ENCODE measurements around the gene TALDO1.
A peak's percentile ranks its signal among the peaks of the same experiment; 100 is the strongest.

The TALDO1 gene

DNA sequence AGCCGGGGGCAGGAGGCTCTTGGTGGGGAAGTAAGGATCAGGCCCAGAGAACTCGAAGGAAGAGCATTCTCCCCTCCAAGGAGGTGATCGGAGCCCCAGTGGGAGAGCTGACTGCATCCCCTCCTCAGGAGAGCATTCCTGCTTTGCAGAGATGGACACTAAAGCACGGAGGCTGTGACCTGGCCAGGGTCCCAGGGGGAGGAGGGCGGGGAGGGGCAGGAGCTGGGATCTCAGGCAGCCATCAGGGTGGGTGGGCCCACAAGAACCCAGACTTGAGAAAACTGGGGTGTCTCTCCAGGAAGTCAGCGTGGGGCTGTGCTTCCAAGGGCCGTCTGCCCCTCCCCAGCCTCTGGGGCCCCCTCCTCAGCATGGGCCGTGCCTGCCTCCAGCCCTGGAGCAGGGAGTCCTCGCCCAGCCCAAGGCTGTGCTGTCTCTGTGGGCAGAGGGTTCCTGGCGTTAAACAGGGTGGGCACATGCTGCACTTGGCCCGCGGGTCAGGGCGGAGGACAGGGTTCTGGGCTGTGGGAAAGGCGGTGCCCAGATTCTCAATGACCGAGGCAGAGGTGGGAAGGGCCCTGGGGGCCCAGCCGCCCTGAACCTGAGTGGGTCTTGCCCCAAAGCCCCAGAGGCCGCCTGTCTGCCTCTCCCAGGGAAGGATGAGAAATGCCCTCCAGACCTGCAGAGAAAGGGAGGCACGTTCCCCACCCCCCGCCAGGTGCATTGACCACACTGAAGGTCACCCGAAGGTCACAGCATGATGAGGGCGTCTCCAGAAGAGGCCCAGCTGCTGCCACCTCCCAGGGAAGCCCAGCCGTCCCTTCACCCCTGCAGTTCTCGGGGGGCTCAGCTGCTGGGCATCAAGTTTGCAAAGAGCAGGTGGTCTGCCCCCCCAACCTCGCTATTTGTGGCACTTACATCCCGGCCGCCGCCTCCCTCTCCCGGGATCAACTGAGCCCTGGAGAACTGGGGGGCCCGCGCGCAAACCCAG is 42.0 kb downstream of the TALDO1 start:
- no peak for DNase-seq

DNA sequence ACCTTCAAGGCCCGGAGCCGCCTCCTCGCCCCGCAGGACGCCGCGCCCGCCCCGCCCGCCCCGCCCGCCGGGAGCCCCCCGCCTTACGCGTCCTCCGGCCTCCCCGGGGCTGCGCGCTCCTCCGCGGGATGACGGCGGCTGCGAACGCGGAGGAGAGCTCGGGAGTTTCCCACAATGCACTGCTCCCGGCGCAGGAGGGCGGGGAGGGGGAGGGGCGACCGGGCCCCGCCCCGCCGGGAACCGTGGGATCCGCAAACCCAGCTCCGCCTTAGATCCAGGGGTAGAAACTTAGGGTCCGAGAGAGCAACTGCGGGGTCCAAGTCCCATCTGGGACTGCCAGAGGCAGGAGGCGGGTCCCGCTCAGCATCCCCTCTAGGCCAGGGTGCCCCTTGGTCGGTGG is 42.7 kb downstream of the TALDO1 start, which contains the start of gene CEND1:
TSS of gene CEND1 (minus strand) at position 148 of the 400 bp plus-strand sequence. CDS start 1,514 bp downstream, outside the sequence.
- DNase-seq = no peak

DNA sequence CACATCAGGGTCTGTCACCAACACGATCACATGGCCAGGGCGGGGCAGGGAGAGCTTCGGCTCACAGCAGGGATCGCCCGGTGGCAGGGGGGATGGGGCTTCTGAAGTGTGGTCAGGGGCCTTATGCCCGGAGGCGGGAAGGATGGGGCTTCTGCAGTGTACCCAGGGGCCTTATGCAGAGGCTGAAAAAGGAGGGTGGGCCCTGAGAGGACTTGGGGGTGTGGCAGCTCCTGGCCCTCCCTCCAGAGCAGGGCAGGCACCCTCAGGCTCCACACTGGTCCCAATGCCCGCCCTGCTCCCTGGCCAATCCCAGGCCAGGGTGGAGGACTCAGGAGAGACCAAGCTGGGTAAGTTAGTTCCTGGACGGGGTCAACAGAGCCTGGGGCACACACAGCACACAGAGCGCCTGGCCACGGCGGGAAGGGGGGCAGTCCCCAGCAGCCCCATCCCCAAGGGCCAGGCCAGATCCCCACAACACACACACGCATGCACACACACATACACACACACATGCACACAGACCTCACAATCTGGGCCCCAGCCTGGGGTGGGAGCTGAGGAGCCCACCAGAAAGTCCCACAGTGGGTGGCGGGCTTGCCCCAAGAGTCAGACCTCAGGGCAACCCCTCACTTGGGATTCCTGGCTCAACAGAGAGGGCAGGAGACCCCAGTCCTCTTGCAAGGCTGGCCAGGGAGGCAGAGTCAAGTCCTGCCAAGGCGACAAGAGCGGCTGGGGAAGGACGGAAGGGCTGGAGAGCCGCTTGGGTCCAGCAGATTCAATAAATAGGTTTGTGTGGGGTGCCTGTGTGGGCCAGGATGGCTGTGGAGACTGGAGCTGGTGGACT is 43.7 kb downstream of the TALDO1 start:
- no peak for DNase-seq

DNA sequence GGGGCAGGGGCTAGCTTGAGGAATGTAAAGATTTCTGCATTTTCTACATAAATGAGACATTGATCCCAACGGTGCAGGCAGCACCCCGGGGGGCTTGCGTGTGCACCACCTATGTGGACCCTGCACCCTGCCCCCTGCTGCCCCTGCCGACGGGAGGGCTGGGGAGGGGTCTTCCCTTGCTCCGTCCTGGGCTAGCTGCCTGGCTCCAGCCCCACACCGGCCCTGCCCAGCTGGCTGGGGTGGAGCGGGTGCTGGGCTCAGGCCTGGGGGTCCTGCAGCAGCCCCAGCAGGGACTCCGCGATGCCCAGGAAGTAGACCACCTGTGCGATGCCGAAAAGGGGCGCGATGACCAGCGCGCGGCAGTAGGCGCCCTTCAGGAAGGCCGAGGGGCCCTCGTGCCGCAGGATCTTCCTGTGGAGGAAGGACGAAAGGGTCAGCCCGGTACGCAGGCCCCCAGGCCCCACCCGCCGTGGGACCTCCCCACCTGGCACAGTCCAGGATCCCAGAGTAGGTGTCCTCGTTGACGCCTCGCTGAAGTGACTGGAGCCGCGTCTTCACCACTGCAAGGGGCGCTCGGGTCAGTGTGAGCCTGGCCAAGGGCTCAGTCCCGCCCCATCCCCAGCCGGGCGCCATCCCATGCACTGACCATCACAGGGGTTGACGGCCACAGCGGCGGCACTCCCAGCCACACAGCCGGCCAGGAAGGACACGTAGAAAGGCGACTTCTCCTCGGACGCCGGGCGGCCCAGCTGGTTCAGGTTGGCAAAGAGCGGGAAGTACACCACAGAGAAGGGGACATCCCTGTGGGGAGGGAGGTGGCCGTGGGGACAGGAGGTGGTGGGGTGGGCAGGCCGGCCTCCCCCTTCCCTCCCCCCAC is 44.6 kb downstream of the TALDO1 start:
- no peak for DNase-seq

DNA sequence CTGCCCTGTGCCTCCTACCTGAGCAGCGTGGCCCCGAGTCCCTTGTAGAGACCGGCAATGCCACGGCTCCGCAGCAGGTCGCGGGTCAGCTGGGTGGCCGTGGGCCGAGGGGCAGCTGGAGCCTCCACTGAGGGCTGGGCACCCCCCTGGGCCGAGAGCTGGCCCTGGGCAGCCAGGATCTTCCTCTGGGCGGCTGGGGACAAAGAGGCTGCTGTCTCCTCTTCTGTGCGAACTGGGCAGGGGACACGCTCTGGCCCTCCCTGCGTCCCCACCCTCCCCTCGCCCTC is 45.2 kb downstream of the TALDO1 start:
- no peak for DNase-seq

DNA sequence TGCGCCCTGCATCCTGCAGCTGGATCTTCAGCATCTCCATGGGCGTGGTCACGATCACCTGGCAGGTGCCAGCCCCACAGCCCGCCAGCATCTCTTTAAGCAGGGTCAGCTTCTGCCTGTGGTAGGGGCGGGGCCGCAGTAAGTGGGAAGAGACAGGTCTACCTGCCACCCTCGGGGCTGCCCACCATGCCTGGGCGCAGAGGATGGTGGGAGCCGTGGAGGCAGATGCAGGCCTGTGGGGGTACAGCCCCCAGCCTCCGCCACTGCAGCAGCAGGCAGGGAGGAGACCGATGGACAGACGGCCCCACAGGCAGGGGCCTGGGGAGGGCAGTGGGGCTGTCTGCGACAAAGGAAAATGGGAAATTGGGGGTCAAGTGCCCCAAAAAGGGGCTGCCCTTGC is 45.6 kb downstream of the TALDO1 start:
- DNase-seq = no peak

DNA sequence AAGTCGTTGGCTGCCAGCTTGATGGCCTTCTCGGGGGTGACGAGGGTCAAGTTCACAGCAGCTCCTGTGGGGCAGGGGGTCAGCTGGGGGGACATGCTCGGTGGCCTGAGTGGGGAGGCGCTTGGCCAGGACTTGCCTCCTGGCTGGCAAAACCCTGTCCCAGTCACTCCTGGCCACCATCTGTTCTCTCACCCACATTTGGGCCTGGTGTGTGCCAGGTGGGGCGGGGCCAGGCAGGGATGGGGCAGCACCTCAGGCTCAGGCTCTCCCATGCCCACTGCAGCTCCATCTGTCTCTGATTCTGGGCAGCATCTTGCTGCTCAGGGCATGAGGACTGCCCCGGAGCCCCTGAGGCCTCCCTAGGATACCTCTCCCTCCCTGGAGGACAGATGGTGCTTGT is 46.3 kb downstream of the TALDO1 start:
- DNase-seq = no peak

DNA sequence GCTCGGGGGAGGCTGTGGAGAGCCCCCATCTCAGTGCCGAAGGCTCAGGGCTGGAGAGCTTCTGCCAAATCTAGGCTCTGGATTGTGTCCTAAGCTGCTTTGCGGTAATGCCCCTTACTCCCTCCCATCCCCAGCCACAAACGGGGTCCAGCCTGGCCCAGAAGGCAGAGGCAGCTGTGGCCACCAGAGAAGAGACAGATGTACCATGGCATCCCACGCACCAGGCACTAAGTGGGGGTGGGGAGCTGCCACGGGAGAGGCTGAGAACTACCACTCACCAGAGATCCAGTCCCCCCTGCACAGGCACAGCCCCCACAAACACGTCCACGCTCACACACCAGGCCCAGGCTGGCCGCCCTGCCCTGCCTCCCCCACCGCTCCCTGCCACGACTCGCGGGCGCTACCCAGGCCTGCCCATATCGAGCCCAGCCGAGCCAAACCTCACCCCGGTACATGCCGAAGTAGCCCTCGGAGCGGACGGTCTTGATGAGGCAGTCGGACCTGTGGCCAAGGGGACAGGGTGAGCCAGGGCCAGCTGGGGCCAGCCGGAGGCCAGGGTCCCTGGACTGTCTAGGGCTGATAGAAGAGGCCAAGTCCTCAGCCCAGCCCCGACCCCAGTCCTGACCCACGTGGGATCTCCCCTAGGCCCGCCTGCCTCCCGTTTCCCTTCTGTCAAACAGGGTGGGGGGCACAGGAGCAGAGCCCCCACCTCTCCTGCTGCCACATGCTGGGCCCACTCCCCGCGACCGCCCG is 46.9 kb downstream of the TALDO1 start:
- DNase-seq = no peak

DNA sequence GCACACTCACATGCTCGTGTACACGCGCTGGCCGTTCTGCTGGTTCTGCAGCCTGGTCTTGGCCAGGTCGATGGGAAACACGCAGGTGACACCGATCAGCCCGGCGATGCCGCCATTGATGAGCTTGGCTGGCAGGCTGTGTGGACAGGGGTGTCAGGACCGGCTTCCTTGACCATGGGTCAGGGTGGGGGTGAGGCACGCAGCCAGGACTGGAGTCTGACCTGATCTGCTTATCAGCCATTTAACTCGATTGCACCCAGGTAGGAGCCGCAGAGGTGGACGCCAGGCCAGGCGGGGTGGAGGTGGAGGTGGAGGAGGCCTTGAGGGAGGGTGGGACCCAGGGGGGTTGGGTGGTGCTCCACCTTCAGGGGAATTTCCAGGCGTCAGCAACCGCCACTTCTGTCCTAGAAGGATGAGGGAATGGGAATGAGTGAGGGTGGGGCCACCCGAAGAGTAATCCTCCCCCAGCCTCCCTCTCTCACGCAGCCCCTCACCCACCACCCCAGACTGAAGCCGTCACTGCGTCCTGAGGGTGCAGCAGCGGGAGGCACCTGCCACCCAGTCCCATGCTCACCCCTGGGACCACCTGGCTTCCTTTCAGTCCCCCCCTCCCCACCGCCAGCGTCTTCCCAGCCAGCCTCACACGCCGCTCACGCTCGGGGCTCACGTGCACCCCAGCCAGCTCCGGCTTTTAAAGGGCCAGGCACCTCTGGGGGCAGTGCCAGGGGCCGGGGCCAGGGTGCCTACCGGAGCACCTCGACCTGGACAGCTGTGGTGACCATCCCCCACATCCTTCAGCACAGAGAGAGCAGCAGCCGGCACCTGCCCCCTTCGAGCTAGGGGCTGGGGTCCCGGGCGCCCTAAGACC is 47.7 kb downstream of the TALDO1 start:
- DNase-seq = no peak

DNA sequence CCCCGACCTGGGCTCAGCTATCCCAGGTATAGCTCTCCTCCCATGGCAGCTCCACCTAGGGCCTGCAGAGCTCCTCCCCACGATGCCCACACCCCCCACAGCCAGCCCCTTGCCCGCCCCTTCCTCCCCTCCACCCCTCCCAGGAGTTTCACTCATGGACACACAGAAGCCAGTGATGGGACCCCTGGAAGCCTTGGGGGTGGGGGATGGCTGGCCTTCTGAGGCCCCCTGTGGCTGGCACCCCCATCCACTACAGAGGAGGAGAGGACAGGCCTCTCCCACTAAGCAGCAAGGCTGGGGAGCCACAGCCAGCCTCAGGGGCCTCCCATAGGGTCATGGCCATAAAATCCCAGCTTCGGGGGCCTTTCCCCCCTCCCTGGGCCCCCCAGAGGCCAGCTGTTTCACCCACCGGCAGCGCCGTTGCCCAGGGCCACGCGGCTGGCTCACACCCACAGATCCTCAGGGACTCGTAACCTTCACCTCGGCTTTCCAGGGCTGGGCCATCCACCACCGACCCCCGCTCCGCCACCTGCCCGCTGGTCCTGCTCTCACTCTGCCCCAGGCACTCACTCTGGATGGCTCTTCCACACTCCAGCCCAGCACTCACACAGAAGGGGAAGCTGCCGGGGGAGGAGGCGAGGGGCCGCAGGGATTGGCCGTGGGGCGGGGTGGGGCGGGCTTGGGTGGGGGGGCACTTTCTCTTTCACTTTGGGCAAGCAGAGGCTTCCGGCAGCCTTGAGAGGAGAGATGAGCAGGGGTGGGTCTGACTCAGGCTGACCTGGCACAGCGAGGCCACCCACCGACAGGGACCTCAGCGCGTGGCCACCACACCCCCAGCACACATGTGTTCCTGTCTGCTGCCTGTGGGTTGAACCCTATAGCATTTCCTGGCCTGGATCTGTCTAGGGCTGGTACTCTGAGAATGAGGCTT is 48.6 kb downstream of the TALDO1 start:
- peak; percentile 94 for DNase-seq

DNA sequence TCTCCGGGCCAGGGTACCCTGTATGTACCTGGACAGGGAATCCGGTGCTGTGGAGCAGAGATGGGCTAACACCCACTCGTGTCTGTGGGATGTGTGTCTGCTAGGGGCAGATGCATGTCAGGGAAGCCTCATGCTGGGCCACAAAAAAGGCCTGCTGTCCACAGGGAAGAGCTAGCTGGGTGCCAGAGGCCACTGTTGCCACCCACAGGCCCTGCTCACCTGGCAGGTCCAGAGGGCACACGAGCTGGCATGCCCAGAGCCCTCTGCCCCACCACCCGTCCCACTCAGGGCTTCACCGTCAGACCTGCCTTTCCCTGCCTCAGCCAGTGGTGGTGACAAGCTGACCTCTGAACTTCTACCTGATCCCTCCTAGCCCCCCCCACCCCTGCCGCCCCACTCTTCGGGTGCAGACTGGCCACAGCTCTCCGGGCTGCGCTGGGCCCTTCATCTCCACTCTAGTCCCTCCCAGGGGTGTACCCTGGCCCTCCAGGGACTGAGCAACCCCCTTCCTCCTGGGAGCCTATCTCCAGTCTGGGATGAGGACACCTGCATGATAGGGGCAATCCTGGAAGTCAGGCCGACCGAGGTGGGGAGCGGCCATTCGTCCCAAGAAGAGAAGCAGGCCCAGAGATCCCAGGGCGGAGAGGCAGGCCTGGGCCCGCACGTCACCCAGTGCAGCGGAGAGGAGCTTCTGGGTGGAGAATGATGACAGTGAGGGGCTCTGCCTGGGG is 49.5 kb downstream of the TALDO1 start:
- DNase-seq = no peak

DNA sequence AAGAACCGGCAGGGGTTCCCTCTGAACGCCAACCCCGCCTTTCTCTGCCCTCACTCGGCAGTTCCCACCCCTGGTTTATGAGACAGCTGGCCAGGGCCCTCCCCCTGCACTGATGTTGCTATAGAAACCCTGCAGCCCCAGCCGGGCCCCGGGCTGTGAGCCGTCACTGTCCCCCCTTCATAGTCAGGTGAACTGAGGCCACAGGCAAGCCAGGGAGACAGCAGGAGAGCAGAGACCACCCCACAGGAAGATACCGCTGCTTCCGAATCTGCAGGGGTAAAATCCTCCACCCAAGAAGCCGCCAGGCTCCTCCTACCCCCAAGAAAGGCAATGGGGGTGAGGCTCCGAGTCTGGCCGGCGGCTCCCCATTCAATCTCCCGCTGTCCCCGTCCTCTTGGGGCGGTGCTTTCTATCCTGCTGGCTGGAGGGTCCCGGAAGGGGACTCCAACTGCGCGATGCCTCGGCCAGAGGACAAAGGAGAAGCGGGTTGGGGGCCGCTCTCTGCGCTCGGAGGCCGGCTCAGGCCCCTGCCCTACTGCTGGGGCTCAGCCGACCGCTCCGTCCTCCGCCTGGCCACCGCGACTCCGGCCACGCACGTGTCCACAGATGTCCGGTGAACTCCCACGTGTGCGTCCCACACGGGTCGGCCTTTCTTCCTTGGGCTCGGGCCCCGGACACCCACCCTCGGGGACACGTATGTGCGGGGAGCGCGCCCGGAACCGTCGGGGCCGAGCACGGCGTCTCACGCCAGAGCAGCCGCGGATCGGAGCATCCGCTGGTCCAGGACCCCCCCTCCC is 50.2 kb downstream of the TALDO1 start:
- DNase-seq = peak; percentile 90

DNA sequence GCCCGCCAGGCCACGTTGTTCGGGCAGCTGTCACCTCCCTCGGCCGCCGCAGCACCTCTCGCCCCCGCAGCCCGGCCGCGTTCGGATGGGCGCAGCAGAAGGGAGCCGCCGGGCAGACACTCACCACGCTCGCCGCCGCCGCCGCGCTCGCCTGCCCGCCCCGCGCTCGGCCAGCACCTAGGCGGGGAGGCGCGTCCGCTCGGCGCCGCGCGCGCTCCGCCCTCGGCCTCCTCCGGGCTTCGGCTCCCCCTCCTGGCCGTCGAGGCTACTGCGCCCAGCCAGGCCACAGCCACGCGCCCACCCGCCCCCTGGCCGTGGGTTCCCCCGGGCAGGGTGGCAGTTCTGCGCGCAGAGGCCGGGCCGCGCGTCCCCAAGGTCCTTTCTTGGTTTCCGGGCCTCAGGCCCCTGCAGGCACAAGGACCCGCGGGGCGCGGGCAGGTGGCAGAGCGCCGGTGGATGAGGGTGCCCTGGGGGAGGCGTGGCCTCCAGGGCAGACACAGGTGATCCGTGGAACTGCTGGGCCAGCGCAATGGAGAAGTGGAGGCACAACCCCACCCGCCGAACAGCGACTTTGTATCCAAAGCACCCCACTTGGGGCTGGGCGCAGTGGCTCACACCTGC is 50.9 kb downstream of the TALDO1 start, which contains the start of gene SLC25A22:
TSS of gene SLC25A22 (minus strand) at position 189 of the 621 bp plus-strand sequence. CDS start 3,275 bp downstream, outside the sequence.
- peak; percentile 92 for DNase-seq

DNA sequence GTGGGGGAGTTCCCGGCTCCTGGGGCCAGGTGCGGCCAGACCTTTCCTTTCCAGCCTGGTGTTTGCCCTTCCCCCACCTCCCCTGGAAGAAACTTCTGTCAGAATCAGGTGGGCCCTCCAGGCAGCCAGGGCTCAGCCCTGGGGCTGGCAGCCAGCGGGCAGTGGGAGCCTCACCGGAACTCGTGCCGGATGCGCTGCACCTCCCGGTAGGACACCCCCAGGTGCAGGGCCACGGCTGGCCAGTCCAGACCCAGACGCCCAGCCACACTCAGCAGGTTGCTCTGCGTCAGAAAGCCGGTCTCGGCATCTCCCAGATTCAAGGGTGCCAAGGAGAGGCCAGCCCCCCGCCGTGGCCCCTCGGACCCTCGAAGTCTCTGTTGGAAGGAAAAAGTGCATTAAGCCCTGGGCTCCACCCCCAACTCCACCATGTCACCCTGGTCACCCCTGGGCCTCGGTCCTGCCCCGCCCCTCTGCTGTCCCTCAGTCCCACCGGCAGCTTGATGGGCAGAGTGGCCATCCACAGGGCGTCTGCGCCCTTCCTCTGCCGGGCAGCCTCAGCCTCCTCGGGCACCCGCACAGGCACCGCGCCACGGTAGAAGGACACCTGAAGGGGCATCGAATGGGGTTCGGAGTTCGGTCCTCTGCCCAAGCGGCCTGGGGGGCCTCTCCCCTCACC is 52.5 kb downstream of the TALDO1 start:
- no peak for DNase-seq

DNA sequence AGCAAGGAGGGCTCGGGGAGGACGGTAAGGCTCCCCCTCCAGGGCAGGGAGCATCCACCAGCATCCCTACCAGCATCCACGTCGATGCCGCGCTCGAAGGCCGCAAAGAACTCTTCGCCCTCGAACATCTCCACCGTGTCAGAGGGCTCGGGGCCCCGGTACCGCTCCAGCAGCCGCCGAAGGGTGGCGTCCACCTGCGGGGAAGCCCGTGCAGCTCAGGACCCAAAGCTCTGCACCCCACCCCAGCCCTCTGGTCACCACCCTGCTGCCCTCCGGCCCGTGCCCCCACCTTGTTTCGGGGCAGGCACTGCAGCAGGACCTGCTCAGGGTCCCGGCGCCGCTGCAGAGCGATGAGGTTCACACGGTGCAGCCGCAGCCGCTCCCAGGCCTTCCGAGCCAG is 53.2 kb downstream of the TALDO1 start:
- DNase-seq = no peak

DNA sequence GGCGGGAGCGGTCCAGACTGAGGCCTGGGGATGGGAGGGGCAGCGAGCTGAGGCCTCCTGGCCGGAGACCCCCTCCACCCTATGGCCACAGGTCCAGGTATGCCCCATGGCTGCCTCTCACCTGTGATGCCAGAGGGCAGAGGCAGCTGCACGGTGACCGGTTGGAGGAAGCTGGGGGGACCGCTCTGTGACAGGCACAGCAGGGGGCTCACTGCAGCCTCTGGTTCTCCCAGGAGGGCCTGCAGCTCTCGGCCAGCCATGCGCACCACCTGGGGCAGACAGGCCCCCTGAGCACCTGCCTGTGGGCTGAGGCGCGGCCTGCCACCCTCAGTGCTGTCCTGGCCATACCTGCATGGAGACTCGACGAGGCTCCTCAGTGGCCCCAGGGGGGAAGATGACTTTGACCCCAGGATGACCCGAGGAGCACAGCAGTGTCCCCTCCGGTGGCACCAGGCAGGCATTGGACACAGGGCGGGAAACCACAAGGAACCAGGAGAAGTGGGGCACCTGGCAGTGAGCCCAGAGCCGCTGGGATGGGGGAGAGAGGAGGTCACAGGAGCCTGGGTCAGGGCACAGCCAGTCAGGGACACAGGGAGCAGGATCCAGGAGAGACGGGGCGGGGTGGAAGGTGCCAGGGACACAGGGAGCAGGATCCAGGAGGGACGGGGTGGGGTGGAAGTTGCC is 54.0 kb downstream of the TALDO1 start:
- DNase-seq = no peak

Measured in hematopoietic multipotent progenitor cell treated with erythropoietin and hydrocortisone succinate and interleukin-3 and kit ligand, for 4 days (in vitro differentiated cells).